ENCODE data around the gene AKAP6. TPM values are rescaled to one million over a fixed set of nuclear protein-coding genes. Genes with fewer than 3 reads are reported as not detected.

The AKAP6 gene
- total and polyA plus RNA-seq, 2 experiments from 2014 or later: 0.38 to 0.42 TPM

DNA sequence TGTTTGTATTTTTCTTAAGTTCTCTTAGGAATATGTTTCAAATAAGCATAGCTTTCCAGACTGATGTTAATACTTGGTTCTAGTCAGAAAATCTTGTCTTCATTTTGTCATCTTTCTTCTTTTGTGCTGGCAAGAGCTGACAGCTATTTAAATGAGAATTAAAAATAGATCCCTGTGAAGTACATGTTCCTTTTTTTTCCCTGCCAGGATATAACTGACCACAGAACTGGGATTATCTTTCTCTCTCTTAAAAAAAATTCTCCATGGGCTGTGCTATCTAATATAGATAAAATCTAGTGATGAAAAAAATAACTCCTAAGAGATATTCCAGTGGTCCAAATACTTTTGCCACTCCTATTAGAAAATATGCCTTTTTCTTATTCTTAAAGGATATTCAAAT, 163.4 kb downstream of the AKAP6 start (continued):
- TF ChIP-seq ZNF462 (CRISPR knock-in tag; IDR thresholded peaks at IDR 0.05) (no peak), EZH2 (IDR thresholded peaks at IDR 0.05; ENCODE audit: low read depth, unreplicated experiment) (no peak)

GRCh38 chr14:32494609-32495434, 165.7 kb downstream of the AKAP6 start:
- no peak overlapping the region for H3K4me3 Mint-ChIP-seq
- Histone ChIP-seq H3K27me3 (ENCODE audit: insufficient read depth) (no peaks in the 10 kb centered on the region), H3K4me2 (no peak overlapping the region), H3K4me3 (no peak overlapping the region), H3K4me1 (ENCODE audit: insufficient read depth) (no peaks in the 10 kb centered on the region), H3K36me3 (ENCODE audit: insufficient read depth) (no peaks in the 10 kb centered on the region), H2AFZ (no peak overlapping the region), H3K79me2 (replicated peaks; ENCODE audit: insufficient read depth) (no peaks in the 10 kb centered on the region), H3K27ac (ENCODE audit: low read depth) (no peak overlapping the region), H4K20me1 (replicated peaks; ENCODE audit: insufficient read depth) (no peaks in the 10 kb centered on the region), H3K9me2 (ENCODE audit: insufficient read depth) (no peaks in the 10 kb centered on the region), H3F3A (replicated peaks; ENCODE audit: low read depth) (no peaks in the 10 kb centered on the region)
- H3K9me3 Mint-ChIP-seq: no peaks in the 10 kb centered on the region
- DNase-seq (ENCODE audit: low spot score) (no peak), ATAC-seq (no peak)
- no peaks in the 10 kb centered on the region for H3K36me3 Mint-ChIP-seq (ENCODE audit: low read depth)
- H3K27me3 Mint-ChIP-seq (ENCODE audit: insufficient read depth, low read depth, poor library complexity): no peaks in the 10 kb centered on the region
- no peak overlapping the region for H3K27ac Mint-ChIP-seq
- no peaks in the 10 kb centered on the region for H3K4me1 Mint-ChIP-seq
- TF ChIP-seq JUNB (IDR thresholded peaks at IDR 0.05; ENCODE audit: unreplicated experiment): no peak
- TF ChIP-seq STAT1 (IDR thresholded peaks at IDR 0.05; ENCODE audit: unreplicated experiment): no peak
- no peak for TF ChIP-seq ZNF462 (CRISPR knock-in tag; IDR thresholded peaks at IDR 0.05)
- TF ChIP-seq EZH2phosphoT487 (IDR thresholded peaks at IDR 0.05; ENCODE audit: unreplicated experiment): no peak
- TF ChIP-seq EZH2 (IDR thresholded peaks at IDR 0.05; ENCODE audit: low read depth, unreplicated experiment): no peak
- no peak for TF ChIP-seq NANOG (IDR thresholded peaks at IDR 0.05; ENCODE audit: borderline replicate concordance)
- TF ChIP-seq, protein P1, sequence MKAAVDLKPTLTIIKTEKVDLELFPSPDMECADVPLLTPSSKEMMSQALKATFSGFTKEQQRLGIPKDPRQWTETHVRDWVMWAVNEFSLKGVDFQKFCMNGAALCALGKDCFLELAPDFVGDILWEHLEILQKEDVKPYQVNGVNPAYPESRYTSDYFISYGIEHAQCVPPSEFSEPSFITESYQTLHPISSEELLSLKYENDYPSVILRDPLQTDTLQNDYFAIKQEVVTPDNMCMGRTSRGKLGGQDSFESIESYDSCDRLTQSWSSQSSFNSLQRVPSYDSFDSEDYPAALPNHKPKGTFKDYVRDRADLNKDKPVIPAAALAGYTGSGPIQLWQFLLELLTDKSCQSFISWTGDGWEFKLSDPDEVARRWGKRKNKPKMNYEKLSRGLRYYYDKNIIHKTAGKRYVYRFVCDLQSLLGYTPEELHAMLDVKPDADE (IDR thresholded peaks at IDR 0.05): no peak

Measured in GM23338 (cell line).